ENCODE data around the gene ATP6V1E1. TPM values are rescaled to one million over a fixed set of nuclear protein-coding genes. Genes with fewer than 3 reads are reported as not detected.

ATP6V1E1 gene
- total RNA-seq, 2 donors from 2014 or later = 38.1 to 58.7 TPM

DNA sequence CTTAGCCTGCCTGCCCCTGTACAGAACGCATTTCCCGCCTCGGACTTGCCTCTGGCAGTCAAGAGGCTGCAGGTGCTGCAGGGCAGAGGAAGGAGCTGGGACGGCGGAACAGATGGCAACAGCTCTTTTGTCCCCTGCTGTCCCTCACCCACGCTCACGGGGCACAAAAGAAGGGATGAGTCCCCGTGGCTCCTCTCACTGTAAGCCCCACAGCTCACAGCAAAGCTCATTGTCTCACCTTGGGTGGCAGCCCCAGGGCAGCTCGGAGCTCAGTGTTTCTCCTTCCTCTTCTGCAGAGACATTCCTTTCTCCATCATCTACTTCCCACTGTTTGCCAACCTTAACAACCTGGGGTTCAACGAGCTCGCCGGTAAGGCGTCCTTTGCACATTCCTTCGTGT, 40.9 kb downstream of the ATP6V1E1 start:
- DNase-seq (no peak), ATAC-seq (no peak)
- no peaks in the 10 kb centered on the region for H3K4me1 ChIP-seq
- TF ChIP-seq POLR2A (IDR thresholded peaks at IDR 0.05) = no peak
- TF ChIP-seq, protein P1, sequence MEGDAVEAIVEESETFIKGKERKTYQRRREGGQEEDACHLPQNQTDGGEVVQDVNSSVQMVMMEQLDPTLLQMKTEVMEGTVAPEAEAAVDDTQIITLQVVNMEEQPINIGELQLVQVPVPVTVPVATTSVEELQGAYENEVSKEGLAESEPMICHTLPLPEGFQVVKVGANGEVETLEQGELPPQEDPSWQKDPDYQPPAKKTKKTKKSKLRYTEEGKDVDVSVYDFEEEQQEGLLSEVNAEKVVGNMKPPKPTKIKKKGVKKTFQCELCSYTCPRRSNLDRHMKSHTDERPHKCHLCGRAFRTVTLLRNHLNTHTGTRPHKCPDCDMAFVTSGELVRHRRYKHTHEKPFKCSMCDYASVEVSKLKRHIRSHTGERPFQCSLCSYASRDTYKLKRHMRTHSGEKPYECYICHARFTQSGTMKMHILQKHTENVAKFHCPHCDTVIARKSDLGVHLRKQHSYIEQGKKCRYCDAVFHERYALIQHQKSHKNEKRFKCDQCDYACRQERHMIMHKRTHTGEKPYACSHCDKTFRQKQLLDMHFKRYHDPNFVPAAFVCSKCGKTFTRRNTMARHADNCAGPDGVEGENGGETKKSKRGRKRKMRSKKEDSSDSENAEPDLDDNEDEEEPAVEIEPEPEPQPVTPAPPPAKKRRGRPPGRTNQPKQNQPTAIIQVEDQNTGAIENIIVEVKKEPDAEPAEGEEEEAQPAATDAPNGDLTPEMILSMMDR (IDR thresholded peaks at IDR 0.05) = no peak
- no peaks in the 10 kb centered on the region for H3K27me3 ChIP-seq
- 63 to 75% methylated on average over 11 to 12 of the region's 14 CpGs for WGBS, 2 donors
- no peaks in the 10 kb centered on the region for H3K9me3 ChIP-seq
- intact Hi-C loops (cut with DNase I) = no loop called here
- H3K4me3 ChIP-seq = no peak overlapping the region
- peaks cover 0 to 10% of the 10 kb centered on the region in 2 donors for H3K36me3 ChIP-seq (replicated peaks in 1 of 2; ENCODE audit: insufficient read depth in 1 of 2, low read depth in 2 of 2)
- no peak overlapping the region for H3K27ac ChIP-seq

- H3K36me3 ChIP-seq (replicated peaks in 1 of 2; ENCODE audit: insufficient read depth in 1 of 2, low read depth in 2 of 2) = peaks cover 0 to 8% of the 10 kb centered on the region in 2 donors
- intact Hi-C loops (cut with DNase I) = no loop called here
- ATAC-seq = no peak
- H3K27ac ChIP-seq = no peak overlapping the region
- H3K27me3 ChIP-seq = no peaks in the 10 kb centered on the region
- no peak overlapping the region for H3K4me3 ChIP-seq
- H3K9me3 ChIP-seq = no peaks in the 10 kb centered on the region
- DNase-seq = no peak
- 78 to 84% methylated on average over 14 of the region's 14 CpGs for WGBS, 2 donors
- H3K4me1 ChIP-seq = no peaks in the 10 kb centered on the region
- TF ChIP-seq, protein P1 (IDR thresholded peaks at IDR 0.05) = no peak
- no peak for TF ChIP-seq POLR2A (IDR thresholded peaks at IDR 0.05)
Observed at GRCh38 chr22:17586831-17587440, 41.6 kb downstream of the ATP6V1E1 start.

GRCh38 chr22:17583151-17583550, 45.4 kb downstream of the ATP6V1E1 start:
- Histone ChIP-seq H3K27me3 (no peaks in the 10 kb centered on the region), H3K4me3 (no peak overlapping the region), H3K9me3 (no peaks in the 10 kb centered on the region), H3K36me3 (replicated peaks in 1 of 2; ENCODE audit: insufficient read depth in 1 of 2, low read depth in 2 of 2) (no peaks in the 10 kb centered on the region), H3K27ac (no peak overlapping the region), H3K4me1 (peaks cover 5% of the 10 kb centered on the region)
- DNase-seq (no peak), ATAC-seq (no peak)
- TF ChIP-seq, protein P1 (IDR thresholded peaks at IDR 0.05) = no peak
- no peak for TF ChIP-seq POLR2A (IDR thresholded peaks at IDR 0.05)
- WGBS, 2 donors = 68 to 71% methylated on average over 4 to 7 of the region's 10 CpGs
- intact Hi-C loops (cut with DNase I) = no loop called here

DNA sequence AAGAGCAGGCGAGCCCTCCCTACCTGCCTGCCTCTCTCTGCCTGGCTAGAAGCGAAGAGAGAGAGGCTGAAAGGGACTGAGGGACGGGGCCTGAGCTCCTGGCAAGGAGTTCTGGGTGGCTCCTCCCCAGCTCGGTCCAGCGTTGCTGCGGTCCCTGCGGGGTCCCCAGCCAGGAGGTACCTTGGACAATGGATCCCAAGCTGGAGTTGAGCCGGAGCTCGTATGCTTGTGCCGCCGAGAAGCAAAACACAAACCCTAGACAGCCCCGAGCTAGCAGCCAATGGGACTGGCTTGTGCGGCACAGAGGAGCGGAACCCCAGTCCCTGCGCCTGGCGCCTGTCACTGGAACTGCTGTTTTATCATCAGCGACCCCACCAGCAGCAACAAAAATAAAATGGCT, 46.9 kb downstream of the ATP6V1E1 start:
- Histone ChIP-seq H3K27me3 (no peaks in the 10 kb centered on the region), H3K9me3 (no peaks in the 10 kb centered on the region), H3K36me3 (replicated peaks in 1 of 2; ENCODE audit: insufficient read depth in 1 of 2, low read depth in 2 of 2) (no peaks in the 10 kb centered on the region), H3K4me1 (peaks cover 10% of the 10 kb centered on the region), H3K4me3 (no peak overlapping the region), H3K27ac (no peak overlapping the region)
- whole genome bisulfite sequencing, 2 donors = 92 to 94% methylated on average over 5 to 17 of the region's 17 CpGs
- no peak for DNase-seq
- intact Hi-C loops (cut with DNase I) = no loop called here
- no peak for TF ChIP-seq POLR2A (IDR thresholded peaks at IDR 0.05)
- TF ChIP-seq, protein P1 (IDR thresholded peaks at IDR 0.05) = no peak
- no peak for ATAC-seq

DNA sequence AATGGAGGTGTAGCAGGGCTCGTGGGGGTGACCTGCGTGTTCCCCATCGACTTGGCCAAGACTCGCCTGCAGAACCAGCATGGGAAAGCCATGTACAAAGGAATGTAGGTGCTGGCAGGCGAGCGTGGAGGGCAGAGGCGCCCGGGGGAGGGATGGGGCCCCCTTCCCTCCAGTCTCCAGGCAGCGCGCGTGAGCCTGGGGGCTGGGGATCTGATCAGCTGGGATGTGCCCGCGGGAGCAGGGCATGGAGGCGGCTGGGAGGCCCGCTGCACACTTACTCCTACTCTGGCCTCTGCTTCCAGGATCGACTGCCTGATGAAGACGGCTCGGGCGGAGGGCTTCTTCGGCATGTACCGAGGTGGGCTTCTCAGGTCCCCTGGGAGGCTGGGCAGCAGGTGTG, 47.5 kb downstream of the ATP6V1E1 start:
- Histone ChIP-seq H3K4me3 (no peak overlapping the region), H3K27ac (no peak overlapping the region), H3K9me3 (no peaks in the 10 kb centered on the region), H3K27me3 (no peaks in the 10 kb centered on the region), H3K36me3 (replicated peaks in 1 of 2; ENCODE audit: insufficient read depth in 1 of 2, low read depth in 2 of 2) (no peaks in the 10 kb centered on the region), H3K4me1 (peaks cover 10% of the 10 kb centered on the region)
- intact Hi-C loops (cut with DNase I) = no loop called here
- WGBS, 2 donors = 68 to 83% methylated on average over 2 to 19 of the region's 21 CpGs
- TF ChIP-seq, protein P1 (IDR thresholded peaks at IDR 0.05) = no peak
- TF ChIP-seq POLR2A (IDR thresholded peaks at IDR 0.05) = no peak
- DNase-seq (no peak), ATAC-seq (no peak)

Data from body of pancreas (tissue), 4 donors.